GM13976 (cell line): ENCODE measurements around the gene POFUT2.

Source experiments
- DNase-seq: peaks from one replicate; pipeline ENCODE4 v3.0.0; 2012; ENCODE audit warnings: low spot score
- in situ Hi-C: fragments of 300-500 bp; cut with MboI; formaldehyde crosslinking; loops from one replicate; pipeline ENCODE4 v1.12.0; 2022; ENCODE audit warnings: low sequenced_read_pairs, mixed read lengths, inconsistent platforms; ENCODE audit not compliant: unreplicated experiment
- TF ChIP-seq, protein P1 (sequence below): IDR thresholded peaks from 2 replicates; pipeline ENCODE4 v1.5.1; 2012; ENCODE audit warnings: borderline replicate concordance, mild to moderate bottlenecking; ENCODE audit not compliant: insufficient read depth; ENCODE audit errors: extremely low read depth, missing control alignments, control extremely low read depth

POFUT2 gene

DNA sequence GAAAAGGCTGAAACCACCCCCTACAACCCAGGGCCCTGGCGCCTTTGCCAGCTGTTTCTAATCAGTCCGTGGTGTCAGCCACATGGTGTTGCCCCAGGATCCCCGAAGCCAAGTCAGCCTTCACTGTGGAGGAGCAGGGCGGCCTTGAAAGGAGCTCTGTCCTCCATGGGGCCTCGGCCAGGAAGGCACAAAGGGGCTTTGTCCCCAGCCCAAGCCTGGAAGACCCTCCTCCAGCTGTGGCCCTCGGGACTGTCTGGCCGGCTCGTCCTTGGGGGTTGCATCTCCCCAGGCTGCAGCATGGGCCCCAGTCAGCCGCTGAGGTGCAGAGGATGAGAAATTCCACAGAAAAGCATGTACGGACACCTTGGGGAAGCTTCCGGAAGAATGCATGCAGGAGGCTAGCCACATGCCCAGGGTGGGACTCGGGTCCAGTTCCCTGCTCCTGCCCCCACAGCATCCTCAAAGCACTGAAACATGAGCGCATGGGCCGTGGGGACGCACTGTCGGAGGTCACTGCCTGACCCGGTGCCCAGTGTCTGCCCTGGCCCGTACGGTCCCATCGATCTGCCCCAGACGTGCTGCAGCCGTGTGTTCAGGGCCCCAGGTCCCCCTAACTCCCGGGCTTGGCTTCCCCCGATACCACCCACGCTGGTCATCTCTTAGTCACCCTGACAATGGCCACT lies 38.6 kb upstream of the POFUT2 start:
- in situ Hi-C loops: no loop called here
- DNase-seq: no peak
- TF ChIP-seq, protein P1, sequence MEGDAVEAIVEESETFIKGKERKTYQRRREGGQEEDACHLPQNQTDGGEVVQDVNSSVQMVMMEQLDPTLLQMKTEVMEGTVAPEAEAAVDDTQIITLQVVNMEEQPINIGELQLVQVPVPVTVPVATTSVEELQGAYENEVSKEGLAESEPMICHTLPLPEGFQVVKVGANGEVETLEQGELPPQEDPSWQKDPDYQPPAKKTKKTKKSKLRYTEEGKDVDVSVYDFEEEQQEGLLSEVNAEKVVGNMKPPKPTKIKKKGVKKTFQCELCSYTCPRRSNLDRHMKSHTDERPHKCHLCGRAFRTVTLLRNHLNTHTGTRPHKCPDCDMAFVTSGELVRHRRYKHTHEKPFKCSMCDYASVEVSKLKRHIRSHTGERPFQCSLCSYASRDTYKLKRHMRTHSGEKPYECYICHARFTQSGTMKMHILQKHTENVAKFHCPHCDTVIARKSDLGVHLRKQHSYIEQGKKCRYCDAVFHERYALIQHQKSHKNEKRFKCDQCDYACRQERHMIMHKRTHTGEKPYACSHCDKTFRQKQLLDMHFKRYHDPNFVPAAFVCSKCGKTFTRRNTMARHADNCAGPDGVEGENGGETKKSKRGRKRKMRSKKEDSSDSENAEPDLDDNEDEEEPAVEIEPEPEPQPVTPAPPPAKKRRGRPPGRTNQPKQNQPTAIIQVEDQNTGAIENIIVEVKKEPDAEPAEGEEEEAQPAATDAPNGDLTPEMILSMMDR: no peak

DNA sequence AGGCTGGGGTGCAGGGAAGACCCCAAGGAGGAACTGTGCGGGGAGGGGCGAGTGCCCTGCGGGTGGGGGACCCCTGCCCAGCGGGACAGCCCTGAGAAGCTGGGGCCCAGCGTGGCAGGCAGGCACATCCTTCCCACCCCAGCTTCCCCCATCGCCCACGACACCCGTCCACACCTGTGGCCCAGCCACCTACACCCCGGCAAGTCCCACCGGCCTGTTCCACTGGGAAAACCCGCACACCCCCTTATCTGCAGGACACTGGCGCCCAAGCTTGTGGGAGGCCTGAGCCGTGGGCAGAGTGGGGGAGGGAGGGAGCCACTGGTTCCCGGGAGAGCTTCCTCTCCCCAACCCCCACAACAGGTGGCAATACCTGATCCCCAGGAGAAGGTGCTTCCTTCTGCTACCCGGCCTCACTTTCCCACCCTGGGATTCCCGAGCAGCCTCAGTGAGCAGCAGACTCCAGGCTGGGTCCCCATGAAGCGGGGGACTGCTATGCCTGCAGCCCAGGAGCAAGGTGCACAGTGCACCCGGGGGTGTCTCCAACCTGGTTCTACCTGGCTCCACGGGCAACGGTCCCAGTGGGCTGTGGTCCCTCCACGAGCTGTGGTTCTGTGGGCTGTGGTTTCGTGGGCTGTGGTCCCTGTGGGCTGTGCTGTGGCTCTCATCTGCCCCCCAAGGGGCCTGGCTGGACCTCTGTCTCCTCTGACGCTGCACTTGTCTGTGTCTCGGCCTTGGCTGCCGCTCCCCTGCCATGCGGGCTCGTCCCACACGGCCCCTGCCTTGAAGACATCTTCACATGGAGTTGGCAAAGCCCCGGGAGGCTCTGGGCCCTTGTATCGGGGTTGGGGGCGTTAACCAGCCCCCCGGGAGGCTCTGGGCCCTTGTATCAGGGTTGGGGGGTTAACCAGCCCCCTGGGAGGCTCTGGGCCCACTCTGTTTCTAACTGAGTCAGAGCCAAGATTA lies 37.8 kb upstream of the POFUT2 start:
- DNase-seq: no peak
- in situ Hi-C loops: no loop called here
- TF ChIP-seq, protein P1: no peak

- in situ Hi-C loops: no loop called here
- DNase-seq: no peak
- TF ChIP-seq, protein P1: no peak
Measured at GRCh38 chr21:45324489-45325205, 37.0 kb upstream of the POFUT2 start.

DNA sequence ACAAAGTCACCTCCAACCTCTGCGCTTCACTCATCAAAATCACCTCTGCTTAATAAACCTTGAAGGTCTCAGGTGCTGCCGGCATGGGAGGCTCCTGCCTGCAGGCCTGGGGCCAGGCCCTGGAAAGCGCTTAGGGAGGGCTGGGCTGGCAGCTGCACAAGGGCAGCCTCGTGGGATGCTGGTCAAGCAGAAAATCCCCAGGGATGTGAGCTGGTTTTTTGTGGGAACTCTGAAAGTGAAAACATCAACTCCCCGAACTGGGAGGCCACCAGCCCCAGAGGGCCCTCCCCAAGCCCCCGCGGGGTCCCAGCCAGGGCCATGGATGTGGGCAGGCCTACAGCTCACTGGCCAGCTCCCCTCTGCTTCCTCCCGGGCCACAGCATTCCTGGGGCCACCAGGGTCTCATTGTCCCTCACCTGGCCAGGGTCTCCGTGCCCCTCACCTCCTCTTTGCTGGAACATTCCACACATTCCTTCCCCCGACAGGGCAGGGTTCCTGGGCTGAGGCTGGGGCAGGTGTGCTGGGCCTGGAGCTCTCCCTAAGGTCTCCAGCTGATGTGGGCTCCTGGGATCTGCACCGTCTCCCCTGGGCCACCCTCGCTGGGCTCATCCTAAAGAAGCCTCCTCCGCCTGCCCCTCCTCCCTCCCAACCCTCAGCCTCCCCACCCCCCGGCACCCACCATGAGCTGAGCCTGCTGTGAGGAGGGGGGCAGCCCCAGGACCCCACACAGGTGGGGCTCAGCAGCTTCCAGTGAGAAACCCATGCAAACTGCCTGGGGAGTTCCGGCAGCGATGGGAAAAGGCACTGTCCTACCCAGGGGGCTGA lies 36.0 kb upstream of the POFUT2 start:
- TF ChIP-seq, protein P1: no peak
- in situ Hi-C loops: no loop called here
- no peak for DNase-seq

DNA sequence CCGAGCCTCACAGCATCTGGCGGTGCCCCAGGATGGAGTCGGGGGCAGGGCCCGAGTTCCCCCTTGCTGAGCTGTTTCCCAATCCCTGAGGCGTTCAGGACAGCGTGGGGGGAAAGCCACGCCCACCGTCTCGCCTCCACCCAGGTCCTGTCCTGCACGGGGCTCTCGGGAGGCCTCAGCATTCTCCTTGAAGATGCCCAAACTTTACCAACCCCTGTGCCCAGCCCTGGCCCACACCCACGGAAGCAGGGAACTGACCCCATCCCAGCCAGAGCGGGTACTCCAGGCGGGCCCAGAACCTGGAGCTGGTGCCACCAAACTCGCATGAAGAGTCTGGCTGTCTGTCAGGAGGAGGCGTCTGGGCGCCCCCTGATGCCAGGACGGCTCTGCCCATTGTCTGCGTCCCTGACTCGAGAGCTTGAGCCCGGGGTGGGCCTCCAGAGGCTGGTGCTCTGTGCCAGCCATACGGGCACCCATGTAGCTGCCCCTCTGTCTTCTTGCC lies 35.3 kb upstream of the POFUT2 start:
- no peak for DNase-seq
- TF ChIP-seq, protein P1: no peak
- in situ Hi-C loops: no loop called here

GRCh38 chr21:45322231-45322959 lies 34.7 kb upstream of the POFUT2 start:
- in situ Hi-C loops: no loop called here
- no peak for DNase-seq
- TF ChIP-seq, protein P1: no peak
